ENCODE data around the gene PSPH.

- TF ChIP-seq POLR2AphosphoS5 (IDR thresholded peaks at IDR 0.05; ENCODE audit: borderline replicate concordance, low read depth, low read length) (no peak), EZH2 (IDR thresholded peaks at IDR 0.05) (no peak), FOXP2 (optimal IDR thresholded peaks at IDR 0.05; ENCODE audit: control extremely low read depth, extremely low read length, insufficient read depth) (no peak)
Observed at GRCh38 chr7:56028942-56029630, 22.2 kb downstream of the PSPH start.

All from SK-N-MC (cell line).